Left renal cortex interstitium (tissue), 4 donors: ENCODE results near the gene ISL2. TPM values are rescaled to one million over a fixed set of nuclear protein-coding genes. Genes with fewer than 3 reads are reported as not detected.

Experiments used
- DNase-seq, 4 donors: peaks; one replicate each; pipeline ENCODE4 v3.0.0-alpha.2; 2013; ENCODE audit warnings: low read depth in 4 of 4, low spot score in 2 of 4, missing footprints in 1 of 4
- polyA plus RNA-seq, 4 donors: library from polyadenylated mRNA; unstranded; fragments of 120-200 nt; gene quantifications; one replicate each; pipeline ENCODE4 v1.2.1, GENCODE V29; 2013; ENCODE audit not compliant: insufficient read length in 4 of 4

The ISL2 gene
- polyA plus RNA-seq, 4 donors: 0.06 to 0.16 TPM; not detected in 2

DNA sequence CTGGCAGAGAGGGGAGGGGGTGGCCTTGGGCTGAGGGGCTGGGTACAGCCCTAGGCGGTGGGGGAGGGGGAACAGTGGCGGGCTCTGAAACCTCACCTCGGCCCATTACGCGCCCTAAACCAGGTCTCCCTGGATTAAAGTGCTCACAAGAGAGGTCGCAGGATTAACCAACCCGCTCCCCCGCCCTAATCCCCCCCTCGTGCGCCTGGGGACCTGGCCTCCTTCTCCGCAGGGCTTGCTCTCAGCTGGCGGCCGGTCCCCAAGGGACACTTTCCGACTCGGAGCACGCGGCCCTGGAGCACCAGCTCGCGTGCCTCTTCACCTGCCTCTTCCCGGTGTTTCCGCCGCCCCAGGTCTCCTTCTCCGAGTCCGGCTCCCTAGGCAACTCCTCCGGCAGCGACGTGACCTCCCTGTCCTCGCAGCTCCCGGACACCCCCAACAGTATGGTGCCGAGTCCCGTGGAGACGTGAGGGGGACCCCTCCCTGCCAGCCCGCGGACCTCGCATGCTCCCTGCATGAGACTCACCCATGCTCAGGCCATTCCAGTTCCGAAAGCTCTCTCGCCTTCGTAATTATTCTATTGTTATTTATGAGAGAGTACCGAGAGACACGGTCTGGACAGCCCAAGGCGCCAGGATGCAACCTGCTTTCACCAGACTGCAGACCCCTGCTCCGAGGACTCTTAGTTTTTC lies 4.9 kb downstream of the ISL2 start:
- DNase-seq: peak in 1 of 4 donors; percentile 9

DNA sequence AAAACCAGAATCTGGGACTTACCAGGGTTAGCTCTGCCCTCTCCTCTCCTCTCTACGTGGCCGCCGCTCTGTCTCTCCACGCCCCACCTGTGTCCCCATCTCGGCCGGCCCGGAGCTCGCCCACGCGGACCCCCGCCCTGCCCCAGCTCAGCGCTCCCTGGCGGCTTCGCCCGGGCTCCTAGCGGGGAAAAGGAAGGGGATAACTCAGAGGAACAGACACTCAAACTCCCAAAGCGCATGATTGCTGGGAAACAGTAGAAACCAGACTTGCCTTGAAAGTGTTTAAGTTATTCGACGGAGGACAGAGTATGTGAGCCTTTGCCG lies 5.4 kb downstream of the ISL2 start:
- peak in 1 of 4 donors; percentile 15 for DNase-seq

DNA sequence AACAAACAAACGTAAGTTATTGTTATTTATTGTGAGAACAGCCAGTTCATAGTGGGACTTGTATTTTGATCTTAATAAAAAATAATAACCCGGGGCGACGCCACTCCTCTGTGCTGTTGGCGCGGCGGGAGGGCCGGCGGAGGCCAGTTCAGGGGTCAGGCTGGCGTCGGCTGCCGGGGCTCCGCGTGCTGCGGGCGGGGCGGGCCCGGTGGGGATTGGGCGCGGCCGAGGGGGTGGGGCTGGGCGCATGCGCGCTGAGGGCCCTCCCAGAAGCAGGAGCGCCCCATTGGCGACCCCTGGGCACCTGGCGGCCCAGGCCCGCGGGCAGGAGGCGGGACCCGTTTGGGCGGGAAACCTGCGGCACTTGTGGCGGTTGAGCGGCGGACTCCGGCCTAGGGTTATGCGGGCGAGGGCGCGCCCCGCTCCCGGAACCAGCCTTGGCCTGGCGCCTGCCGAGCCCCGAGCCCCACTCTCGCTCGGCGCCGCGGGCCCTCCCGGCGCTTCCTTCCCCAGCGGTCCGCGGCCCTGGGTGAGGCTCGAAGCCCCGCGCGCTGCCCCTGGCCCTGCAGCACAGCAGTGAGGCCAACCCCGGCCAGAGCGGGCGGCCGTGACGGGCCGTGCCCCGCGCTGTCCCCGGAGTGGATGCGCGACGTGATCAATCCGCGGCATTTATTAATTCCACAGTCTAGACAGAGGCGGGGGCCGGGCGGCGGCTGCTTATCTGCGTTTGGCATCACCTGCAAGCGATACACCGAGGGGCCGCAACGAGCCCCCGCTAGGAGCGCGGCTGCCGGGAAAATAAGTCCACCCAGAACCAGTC lies 6.0 kb downstream of the ISL2 start:
- no peak for DNase-seq

- peak in 1 of 4 donors; percentile 25 for DNase-seq
Observed at GRCh38 chr15:76343313-76343996, 6.9 kb downstream of the ISL2 start.

GRCh38 chr15:76344893-76345582 lies 8.5 kb downstream of the ISL2 start:
- DNase-seq: peak in 1 of 4 donors; percentile 23

GRCh38 chr15:76345583-76345879 lies 9.0 kb downstream of the ISL2 start:
- peak in 1 of 4 donors; percentile 21 for DNase-seq

- no peak for DNase-seq
Observed at GRCh38 chr15:76345880-76346668, 9.5 kb downstream of the ISL2 start.

DNA sequence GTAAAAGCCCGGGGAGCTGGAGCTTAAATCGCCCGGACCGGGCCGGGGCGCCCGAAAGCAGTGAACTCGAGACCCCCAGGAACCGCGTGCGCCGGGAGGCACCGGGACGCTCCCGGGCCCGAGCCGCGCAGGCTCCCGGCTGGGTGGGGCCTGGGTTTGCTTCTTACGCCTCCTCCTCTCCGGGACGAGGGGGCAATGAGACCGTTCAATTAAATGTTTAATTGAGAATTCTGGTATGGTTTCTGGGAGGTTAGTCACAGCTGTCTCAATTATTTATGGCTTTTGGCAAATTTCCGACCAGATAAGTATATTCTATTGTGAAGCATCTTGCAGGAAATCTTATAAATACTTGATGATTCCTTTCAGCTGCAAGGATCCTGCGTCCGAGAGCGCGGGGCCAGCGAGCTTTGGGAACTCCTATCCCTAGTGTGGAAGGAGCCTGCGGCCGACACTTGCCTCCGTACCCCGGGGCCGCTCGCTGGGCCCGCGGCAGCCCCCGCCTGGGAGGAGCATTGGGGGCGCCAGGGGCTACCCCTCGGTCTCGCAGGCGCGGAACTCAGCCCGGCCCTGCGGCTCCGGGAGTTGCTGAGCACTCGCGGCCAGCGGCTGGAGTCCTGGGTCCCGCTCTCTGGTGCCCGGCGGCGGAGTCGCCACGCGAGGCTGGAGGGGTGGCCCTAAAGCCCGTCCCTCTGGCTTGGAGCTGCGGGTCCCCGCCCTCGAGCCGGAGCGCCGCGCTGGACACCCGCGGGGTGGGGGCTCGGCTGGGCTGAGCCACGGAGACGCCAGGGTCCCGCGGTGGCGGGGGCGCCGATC lies 10.3 kb downstream of the ISL2 start:
- peak in 1 of 4 donors; percentile 23 for DNase-seq

GRCh38 chr15:76347482-76348055 lies 11.0 kb downstream of the ISL2 start:
- DNase-seq: peak in 1 of 4 donors; percentile 25

DNA sequence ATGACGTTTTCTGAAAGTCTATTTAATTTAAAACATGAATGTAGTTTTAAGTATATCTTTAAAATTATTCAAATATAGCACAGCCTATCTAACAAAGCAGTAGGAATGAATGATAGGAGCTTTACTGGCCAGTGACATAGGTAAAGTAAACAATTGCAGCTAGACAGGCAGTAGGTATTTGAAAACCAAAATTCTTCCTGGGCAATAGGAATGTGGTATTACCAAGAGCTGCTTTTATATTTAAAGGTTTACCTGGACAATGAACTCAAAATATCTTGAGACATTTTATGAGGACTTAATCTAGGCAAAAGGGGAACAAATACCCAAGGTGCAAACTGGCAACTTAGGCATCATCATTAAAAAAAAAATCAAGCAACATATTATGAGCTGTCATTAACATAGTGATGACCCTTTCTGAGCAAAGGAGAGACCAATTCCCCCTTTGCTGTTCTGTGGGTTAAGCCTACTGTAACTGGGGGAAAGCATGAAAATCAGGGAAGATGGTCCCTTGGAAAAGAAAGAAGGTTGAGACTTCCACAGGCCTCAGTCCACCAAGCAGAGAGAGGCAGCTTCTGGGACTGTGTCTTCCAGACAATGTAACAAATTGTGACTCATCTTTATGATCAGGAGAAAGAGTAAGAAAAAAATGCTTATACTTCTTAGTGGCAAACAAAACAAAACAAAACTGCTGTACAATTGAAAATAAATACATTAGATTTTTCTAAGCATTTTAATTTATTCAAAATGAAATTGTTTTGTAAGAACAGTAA lies 12.9 kb downstream of the ISL2 start:
- DNase-seq: no peak

DNA sequence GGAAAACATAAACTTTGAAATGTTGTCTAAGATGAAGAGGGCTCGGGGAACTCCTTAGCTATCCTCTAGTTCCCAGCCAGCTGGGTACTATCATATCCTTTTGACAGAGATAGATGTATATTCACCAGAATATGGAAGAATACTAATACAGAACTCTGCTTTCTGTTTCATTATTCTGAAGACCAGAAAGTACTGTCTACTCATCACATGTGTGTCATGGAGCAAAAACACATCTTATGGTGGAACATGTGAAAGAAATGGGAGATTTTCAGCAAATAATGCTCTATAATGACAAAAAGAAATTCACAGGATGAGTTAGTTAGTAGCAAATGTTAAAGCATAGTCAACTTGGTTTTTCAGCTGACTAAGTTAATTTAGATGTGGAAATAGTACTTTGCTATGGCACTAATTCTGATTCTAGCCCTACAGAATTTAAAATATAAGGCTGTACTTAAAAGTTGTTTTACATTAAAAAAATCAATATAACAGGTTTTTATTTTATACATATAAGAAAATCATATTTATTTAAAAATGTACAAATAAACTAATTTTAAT lies 16.5 kb downstream of the ISL2 start:
- no peak for DNase-seq

DNA sequence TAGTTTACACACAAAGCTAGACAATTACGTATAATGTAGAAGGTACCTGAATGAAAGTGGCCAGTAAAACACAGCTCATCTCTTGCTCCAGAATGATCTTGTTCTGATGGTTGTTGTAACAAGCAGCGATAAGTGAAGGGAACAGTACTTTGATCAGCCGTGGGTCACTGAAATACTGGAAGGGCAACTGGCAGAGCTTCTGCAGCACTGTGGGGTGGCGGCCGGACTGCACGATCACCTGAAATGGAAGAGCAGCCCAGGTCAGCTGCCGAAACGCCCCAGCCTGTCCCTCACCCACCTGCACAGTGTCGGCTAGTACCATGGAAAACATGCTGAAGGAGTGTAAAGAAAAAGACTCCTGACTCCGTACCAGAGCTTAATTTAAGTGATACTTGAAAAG lies 17.3 kb downstream of the ISL2 start:
- no peak for DNase-seq

GRCh38 chr15:76354823-76355440 lies 18.4 kb downstream of the ISL2 start:
- no peak for DNase-seq

GRCh38 chr15:76358453-76358852 lies 21.9 kb downstream of the ISL2 start:
- no peak for DNase-seq

- no peak for DNase-seq
Observed at GRCh38 chr15:76359152-76359551, 22.6 kb downstream of the ISL2 start.

- DNase-seq: no peak
Observed at GRCh38 chr15:76360416-76360815, 23.8 kb downstream of the ISL2 start.

DNA sequence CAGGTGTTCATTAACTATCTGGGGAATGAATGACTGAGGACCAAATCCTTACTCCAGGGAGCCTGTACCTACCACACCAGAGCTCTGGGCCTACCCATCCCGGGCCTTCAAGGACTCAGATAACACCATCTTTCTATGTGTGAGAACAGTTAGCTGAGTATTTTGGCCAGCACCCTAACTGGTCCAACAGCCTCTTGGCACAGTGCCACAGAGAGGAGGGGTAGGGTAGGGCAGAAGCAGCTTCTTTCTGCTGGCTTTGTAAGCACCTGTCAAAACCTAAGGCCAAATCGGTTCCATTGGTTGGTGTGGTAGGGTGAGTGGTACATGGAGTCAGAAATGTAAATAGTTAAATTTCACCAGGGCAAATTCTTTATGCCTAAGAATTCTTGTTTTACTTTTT lies 26.7 kb downstream of the ISL2 start:
- DNase-seq: no peak

- no peak for DNase-seq
Observed at GRCh38 chr15:76366714-76367113, 30.1 kb downstream of the ISL2 start.
